Stimulated activated CD8-positive, alpha-beta memory T cell treated with anti-CD3 and anti-CD28 coated beads, Interleukin-12 subunit alpha, Interleukin-12 subunit beta, amount 100 ng/mL, for 1 hour (primary cell): ENCODE measurements around the gene CDCP1.

Experiments
- DNase-seq: peaks from one replicate; pipeline ENCODE4 v3.0.0-alpha.2; 2020; ENCODE audit warnings: low read depth

The CDCP1 gene, protein sequence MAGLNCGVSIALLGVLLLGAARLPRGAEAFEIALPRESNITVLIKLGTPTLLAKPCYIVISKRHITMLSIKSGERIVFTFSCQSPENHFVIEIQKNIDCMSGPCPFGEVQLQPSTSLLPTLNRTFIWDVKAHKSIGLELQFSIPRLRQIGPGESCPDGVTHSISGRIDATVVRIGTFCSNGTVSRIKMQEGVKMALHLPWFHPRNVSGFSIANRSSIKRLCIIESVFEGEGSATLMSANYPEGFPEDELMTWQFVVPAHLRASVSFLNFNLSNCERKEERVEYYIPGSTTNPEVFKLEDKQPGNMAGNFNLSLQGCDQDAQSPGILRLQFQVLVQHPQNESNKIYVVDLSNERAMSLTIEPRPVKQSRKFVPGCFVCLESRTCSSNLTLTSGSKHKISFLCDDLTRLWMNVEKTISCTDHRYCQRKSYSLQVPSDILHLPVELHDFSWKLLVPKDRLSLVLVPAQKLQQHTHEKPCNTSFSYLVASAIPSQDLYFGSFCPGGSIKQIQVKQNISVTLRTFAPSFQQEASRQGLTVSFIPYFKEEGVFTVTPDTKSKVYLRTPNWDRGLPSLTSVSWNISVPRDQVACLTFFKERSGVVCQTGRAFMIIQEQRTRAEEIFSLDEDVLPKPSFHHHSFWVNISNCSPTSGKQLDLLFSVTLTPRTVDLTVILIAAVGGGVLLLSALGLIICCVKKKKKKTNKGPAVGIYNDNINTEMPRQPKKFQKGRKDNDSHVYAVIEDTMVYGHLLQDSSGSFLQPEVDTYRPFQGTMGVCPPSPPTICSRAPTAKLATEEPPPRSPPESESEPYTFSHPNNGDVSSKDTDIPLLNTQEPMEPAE

DNA sequence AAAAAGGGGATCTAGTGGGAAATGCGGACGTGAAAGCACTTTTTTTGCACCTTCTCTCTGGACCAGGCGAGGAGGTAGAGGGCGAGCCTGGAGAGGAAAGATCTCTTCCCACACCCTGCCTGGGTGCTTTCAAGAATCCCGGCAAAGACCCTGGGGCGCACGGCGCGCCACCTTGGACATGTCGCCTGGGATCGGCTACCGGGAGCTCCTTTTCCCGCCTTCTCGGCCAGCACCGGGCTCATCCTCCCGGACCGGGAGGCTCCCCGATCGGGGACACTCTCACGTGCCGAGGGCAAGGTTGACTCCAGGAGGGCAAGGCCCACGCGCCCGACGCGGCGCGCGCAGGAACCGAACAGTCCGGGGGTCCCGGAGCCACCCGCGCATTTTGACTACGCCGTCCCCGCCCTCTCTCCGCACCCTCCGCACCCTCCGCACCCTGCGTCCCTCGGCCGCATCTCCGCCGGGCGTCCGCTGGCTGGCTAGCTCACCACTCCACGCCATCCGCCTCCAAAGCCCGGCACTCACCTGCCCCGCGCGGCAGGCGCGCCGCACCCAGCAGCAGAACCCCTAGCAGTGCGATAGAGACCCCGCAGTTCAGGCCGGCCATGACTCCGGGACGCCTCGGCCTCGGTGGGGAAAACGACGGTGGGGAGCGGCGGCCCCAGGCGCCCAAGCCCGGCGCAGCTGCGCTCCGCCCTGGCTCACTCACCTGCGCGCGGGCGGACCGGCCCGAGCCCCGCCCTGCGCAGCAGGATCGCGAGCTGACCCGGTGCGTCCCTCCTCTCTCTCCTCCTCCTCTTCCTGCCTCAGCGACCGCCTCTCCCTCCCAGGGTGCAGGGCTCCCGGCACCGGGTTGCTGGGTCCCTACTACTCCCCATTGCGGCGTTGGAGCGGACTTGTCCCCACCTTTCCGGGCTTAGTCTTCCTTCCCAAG is at the start of gene CDCP1:
Gene CDCP1, minus strand, starts transcription at position 698 of the 934 bp plus-strand sequence. Its CDS starts 91 bp downstream, at position 607.
- DNase-seq: no peak

DNA sequence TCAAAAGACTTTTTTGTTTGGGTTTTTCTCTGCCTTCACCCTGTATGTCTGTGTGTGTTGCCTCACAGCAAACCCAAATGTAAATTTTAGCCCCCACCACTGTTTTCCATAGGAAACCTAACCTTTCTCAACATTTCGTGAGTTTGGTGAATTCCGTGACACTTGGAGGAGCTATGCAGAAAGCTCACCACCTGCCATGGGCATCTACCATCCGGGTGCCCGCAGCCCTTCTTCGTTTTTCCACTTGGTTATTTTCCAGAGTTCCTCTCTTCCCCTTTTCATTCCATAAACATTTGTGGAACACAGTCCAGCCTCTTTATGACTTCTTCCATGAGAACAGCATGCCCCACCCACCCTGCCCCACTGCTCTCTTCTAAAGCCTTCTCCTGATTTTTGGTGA is 48.6 kb upstream of the CDCP1 start:
- no peak for DNase-seq

DNA sequence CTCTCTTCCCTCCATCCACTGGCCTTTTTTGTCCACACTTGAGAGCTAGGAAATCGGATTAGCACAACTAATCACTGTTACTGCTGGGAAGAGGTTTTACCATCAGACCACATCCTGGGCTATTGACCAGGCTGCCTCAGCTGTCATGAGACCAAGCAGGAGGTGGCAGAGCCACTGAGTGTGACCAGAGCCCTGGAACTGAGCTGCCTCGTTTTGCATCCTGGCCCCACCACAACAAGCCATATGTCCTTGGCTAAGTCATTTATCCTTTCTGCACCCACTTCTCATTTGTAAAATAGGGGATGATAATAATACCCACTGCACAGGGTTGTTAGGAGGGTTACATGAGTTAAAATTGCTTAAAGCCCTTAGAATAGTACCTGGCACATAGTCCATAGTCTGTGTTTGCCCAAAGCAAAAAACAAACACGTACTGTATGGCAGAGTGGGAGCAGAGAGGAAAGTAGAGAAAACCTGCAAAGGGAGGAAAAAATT is 45.8 kb upstream of the CDCP1 start:
- no peak for DNase-seq

DNA sequence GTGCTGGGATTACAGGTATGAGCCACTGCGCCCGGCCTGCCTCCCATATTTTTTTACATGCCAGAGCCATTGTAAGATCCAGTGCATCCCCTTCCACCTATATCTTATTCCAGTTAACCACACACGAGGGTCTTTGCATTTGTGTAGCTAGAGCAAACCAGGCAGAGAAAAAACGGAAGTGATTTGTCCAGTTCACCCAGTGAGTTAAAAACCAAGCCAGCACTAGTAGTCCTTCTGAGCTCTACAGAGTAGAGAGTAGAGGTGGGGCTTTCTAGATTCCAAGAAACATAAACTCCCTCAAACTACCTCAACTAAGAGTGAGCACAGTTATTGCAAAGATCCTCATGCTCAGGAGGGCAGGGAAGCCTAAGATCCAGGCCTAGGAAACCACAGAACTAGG is 45.2 kb upstream of the CDCP1 start:
- no peak for DNase-seq

DNA sequence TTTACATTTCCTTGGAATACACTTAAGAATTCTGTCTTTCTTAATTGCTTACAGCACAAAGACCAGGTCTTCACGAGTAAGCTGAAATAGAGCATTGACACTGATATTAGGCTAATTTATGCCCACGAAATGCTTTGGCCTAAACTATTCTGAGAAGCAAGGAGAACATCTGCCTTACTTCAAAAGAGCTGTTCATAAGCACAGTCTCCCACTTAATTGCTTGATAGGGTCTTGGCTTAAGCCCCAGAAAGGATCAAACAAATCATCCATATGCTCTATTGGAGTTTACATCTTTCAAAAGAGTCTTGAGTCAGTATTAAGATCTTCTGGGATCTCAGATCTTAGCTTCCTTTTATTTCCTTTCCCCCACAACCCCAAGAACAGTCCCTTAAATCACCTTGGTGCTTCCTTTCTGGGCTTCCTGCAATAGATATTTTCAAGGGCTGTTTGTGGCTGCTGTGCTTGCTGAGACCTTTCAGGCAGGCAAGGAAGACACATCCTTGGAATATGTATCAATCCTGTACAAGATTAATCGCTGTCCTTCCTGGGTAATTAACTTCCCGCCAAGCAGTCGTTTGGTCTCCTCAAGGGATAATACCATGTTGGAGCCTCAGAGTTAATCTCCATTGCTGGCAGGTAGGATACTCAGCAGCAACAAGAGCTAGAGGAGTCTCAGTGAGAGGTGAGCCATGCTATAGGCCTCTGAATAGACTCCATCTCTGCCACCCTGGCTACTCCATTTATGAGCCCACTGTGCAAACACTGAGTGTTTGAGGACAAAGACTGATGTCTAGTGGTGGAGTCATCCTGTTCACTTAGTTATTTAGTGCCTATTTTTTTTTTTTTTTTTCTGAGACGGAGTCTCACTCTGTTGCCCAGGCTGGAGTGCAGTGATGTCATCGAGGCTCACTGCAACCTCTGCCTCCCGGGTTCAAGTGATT is 42.8 kb upstream of the CDCP1 start:
- no peak for DNase-seq

DNA sequence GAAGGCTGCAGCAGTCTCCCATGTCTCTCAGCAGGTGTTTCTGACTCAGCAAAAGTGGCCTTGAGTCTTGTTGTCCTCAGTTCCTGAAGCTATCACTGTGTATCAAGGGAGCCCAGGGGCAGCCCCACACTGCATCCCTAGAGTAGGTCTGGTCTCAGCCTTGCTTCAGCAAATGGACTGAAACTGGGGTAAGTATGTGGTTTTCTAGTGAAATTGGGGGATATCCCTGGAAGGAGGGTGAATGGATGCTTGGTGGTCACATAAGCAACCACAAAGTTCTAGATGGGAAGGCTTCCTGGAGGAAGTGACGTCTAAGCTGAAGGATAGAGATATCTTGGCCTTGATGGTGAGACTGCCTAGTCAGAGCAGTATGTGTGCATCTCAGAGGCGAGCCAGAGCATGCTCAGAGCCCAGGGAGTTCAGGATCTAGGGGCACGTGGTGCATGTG is 41.5 kb upstream of the CDCP1 start:
- no peak for DNase-seq

DNA sequence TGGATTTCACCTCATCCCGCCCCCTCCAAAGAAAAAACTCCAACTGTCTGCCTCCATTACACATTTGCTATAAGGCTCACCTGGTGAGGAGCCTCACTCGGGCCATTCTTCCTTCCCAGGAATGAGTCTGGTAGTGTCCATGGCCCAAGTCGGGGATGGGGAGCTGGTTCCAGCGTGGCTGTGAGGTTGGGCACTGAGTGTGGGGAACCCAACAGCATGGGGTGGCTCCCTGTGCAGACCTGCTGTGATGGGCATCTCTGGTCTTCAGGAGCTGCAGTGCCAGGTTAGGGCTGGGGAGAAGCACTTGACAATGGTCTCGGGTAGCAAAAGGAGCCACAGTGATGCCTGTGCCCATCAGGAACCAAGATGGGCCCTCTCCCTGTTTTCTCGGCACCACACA is 40.7 kb upstream of the CDCP1 start:
- no peak for DNase-seq

DNA sequence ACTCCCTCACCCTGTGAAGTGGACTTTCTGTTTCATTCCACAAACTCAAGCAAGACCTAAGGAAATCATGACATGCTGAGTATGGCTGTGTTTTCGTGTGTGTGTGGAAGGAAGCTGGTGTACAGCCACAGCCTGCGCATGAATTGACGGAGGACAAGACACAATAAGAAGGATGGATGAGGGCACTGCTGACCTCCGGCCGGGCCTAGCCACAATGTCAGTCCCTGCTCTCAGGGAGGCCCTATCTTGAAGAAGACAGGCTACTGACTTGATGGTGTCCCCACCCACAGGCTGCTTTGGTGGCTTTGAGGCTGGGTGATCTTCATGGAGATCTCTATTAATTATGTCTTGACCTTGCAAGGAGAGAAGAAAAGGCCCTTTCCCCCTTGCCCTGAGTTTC is 39.3 kb upstream of the CDCP1 start:
- DNase-seq: no peak

DNA sequence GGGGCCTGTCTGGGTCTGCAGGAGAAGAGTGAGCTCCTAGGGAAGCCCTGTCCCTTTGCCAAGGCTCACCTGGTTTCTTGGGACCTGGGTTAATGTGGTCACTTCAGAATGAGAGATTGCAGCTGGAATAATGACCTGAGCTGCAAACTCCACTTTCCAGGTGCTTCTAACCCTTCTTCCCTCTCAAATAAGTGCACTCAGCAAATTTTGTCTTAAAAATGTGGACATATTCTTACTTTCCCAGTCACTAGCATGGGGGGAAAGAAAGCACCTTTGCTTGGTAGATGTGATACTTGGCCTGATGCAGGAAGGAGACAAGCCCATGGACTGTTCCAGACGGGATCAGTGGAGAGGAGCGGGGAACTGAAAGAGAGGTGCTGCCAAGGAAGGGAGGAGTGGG is 38.9 kb upstream of the CDCP1 start:
- no peak for DNase-seq

DNA sequence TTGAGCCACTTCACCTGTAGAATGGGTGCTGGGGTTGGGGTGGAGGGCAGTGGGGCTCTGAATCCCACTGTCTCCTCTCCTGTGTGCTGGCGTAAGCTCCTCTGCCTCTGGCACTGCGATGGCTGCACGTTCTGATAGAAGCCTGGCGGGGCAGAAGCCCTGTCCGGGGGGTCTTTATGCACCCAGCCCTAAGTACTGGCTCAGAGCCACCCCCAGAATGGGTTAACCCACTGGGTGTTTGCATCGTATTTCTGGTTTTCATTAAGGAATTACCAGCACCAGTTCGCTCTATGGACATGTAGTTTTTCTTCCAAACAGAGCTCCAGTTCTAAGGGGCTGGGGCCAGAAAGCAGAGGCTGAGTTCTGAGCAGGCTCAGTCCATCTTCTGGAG is 37.7 kb upstream of the CDCP1 start:
- DNase-seq: no peak

DNA sequence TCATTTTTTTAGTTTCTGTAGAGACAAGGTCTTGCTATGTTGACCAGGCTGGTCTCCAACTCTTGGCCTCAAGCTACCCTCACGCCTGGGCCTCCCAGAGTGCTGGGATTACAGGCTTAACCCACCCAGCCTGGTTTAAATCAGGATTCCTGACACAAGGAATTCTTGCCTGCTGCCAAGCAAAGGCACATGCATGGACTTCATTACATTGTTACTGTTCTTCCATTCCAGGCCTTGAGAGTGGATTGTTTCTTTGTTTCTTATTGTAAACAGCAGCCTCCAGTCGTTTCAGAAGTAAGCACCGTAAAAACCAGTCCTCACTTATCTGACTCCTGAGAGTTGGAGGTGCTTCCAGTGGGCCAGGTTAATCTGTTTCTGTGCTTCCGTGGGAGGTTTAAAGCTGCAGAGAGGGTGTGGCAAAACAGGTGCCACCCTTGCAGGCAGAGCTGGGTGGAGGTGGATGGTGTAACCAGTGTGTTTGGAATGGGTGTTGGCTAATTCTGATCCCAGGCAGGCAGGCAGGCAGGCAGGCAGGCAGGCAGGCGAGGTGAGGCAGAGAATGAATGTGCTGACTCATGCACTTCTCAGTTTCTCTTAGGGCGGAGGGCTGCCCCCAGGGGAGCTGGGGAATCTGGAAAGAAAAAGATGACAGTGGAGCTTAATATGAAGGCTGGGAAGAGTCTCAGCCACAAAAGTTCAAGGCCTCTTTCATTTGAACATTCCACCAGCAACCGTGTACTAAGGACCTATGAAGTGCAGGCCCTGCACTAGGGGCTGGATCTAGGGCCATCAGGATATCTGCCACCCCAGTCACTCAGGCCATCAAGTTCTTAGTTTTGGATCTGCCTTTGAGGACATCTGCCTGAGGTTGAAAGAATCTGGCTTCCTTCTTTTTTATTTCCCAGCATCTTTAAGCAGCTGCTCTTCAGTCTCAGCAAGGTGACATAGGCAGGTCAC is 37.0 kb upstream of the CDCP1 start:
- no peak for DNase-seq

DNA sequence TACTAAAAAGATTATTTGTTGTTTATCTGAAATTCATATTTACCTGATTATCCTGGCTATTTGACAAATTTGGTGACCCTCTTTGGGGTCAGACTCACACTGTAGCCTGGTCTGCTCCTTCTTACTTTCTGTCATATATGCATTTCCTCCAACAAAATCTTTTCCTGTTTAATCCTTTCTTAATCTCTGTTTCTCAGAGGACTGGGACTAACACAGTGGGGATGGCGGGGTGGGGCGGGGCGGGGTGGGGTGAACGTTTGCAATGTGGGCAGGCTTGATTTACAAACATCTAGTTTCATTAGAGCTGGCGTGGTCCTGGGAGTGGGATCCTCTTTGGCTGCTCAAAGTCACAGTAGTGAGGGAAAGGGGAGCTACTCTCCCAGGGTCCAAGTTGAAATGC is 35.3 kb upstream of the CDCP1 start:
- DNase-seq: no peak

DNA sequence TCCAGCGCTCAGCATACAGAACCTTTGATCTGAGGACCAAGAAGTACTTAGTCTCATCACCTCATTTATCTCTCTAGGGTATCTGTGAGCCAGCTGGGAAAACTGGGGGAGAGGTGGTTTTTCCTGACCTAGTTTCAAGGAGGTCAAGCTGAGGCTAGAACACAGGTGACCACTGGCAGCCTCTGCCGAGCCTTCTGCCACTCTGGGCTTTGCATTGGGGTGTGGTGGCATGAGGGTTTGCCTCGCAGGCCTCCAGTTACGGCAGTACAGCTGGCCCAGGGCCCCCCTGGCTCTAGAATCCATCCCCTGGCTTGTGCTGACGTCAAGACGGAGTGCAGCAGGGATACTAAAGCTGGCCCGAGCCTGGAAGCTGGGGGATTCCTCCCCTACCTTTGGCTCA is 34.7 kb upstream of the CDCP1 start:
- DNase-seq: no peak

DNA sequence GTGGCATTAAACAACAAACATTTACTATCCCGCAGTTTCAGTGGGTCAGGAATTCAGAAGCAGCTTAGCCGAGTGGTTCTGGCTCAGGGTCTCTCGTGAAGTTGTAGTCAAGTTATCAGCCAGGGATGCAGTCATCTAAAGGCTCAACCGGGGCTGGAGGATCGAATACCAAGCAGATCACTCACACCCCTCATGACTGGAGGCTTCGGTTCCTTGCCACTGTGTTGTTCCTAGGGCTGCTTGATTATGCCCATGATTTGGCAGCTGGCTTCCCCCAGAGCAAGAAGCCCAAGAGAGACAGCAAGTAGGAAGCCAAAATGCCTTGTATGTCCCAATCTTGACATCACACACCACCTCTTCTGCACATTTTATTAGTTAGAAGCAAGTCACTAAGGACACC is 33.9 kb upstream of the CDCP1 start:
- no peak for DNase-seq

DNA sequence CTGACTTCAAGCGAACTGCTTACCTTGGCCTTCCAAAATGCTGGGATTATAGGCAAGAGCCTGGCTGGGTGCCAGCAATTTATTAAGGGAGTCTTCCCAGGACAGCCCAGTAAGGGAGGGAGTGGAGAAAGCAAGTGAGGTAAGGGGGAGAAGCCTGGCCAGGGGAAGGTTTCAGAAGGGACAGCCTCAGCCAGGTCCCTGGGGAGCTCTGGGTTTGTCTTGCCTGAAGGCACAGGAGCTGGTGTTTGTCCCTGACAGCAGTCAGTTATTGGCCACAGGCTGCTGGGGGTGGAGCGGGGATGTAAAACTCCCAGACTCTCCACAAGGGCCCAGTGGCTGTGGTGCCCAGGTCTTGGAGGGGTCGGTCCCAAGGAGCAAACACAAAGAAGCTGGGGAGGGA is 33.0 kb upstream of the CDCP1 start:
- no peak for DNase-seq

DNA sequence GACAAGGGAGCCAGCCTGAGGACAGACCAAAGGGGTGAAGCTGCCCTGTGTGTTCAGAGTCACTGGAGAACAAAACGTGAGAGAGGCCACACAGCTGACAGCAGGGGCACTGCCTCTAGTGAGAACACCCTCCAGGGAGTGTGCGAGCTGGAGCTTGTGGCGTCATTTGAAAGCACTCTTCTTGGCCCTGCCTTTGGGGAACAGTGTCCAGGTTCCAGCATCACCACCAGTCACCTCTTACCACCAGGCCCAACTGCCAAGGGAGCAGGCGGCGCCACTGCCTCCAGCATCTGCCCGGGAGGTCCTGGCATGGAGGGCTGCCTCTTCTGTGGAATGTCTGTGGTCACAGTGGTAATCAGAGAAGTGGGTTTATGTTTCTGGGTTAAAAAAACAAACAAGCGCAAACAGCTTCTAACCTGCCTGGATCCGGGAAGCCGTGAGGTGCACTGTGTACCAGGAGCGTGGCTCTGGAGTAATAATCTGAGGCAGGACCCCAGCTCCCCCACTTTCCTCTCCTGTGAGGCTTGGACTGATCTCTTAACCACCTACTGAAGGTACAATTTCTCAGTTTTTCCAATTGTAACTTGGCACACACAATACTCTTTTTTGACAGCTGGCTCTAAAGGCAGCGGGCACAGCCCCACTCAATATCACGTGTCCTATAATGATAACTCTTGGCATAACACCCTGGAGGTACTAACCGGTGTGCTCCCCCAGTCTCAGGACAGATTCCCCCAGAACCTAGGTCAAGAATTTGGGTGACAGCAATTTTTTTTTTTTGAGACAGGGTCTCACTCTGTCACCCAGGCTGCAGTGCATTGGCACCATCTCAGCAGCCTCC is 32.2 kb upstream of the CDCP1 start:
- no peak for DNase-seq

DNA sequence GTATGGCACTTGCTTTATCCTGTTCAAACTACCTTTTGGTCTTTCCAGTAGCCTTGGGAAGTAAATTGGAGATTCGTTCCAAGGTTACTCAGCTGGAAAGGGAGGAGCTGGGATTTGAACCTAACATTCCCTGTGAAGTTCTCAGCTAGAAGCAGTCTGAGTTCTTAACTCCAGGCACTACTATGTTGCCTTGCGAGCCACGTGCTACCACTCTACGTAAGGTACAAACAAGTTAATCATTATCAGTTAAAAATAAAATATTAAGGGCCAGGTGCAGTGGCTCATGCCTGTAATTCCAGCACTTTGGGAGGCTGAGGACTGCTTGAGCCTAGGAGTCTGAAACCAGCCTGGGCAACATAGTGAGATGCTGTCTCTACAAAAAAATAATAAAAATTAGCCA is 30.7 kb upstream of the CDCP1 start:
- DNase-seq: no peak

DNA sequence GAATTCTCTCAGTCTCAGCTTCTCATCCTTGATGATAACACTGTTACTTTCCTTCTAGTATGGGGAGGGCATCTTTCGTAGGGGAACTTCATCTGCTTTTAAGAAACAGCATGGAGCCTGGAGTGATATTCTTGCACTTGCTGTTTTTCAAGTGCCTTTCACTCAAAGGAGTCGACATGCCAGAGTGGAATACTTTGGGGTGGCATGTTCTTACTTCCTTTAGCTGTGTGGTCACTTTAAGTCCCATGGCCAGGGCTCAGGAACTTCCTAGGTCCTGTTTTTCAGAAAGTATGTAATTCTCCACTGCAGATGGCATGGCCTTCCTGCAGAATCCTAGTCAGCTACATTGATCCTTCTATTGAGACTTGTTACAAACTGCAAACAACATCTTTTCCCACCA is 28.1 kb upstream of the CDCP1 start:
- DNase-seq: no peak

DNA sequence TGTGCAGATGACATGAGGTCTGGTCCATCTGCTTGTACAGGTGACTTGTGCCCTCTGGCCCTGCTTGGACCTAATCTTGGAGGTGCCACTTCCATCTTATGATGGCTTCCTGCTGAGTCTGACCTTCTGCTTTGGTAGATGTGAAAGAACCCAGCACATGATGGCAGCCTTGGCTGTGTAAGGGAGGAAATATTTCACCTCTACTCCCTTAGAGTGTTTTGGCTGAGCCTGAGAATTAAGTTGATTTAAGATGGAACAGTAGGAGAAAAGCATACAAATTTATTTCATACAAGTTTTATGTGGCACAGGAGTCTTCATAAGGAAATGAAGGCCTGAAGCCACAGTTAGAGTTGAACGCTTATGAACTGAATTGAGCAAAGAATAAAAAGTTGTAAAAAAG is 27.6 kb upstream of the CDCP1 start:
- no peak for DNase-seq
